IMR-90 (cell line): ENCODE results near the gene PCCA. TPM values are rescaled to one million over a fixed set of nuclear protein-coding genes. Genes with fewer than 3 reads are reported as not detected.

Source experiments
- ATAC-seq: fragments of 200-7000 bp; cut with Tn5 transposase; 2 replicates; pipeline ENCODE4 v1.9.1; 2020; ENCODE audit warnings: low read depth, mild to moderate bottlenecking, moderate library complexity
- BruUV-seq: library from RNA; stranded (reverse); fragments of 400-500 nt; replicated peaks from 2 replicates; lab custom pipeline; 2021; lab: Mats Ljungman, UMichigan
- CTCF ChIA-PET: fragments of 300-600 bp; formaldehyde crosslinking; extraction: SDS; loops from one replicate; lab custom pipeline; 2021; ENCODE audit warnings: antibody characterized with exemption; lab: Yijun Ruan, JAX
- POLR2A ChIA-PET: fragments of 300-600 bp; sonication (Branson Sonifier 250); formaldehyde crosslinking; loops from one replicate; lab custom pipeline; 2022; ENCODE audit warnings: antibody characterized with exemption; ENCODE audit not compliant: unreplicated experiment; lab: Charles Lee
- DNase-seq: peaks from one replicate; pipeline ENCODE4 v3.0.0; 2013
- H2AFZ ChIP-seq: replicated peaks from 2 replicates; pipeline ENCODE3; 2013; ENCODE audit warnings: low read length, mild to moderate bottlenecking; ENCODE audit not compliant: poor library complexity
- H2AK5ac ChIP-seq: 2 replicates; pipeline ENCODE4 v1.6.1; 2013; ENCODE audit warnings: low read depth, low read length, inconsistent platforms
- H2AK9ac ChIP-seq: replicated peaks from 2 replicates; pipeline ENCODE3; 2013; ENCODE audit warnings: mild to moderate bottlenecking, low read depth, low read length, moderate library complexity; ENCODE audit not compliant: poor library complexity
- H2BK120ac ChIP-seq: 2 replicates; pipeline ENCODE4 v1.6.1; 2013; ENCODE audit warnings: low read depth, low read length, inconsistent platforms
- H2BK15ac ChIP-seq: 3 replicates; pipeline ENCODE4 v1.6.1; 2013; ENCODE audit warnings: low read depth, low read length, inconsistent platforms
- H2BK20ac ChIP-seq: 2 replicates; pipeline ENCODE4 v1.6.1; 2013; ENCODE audit warnings: low read depth, mild to moderate bottlenecking, inconsistent platforms, low read length, moderate library complexity
- H2BK5ac ChIP-seq: 2 replicates; pipeline ENCODE4 v1.6.1; 2013; ENCODE audit warnings: mild to moderate bottlenecking, low read depth, low read length, inconsistent platforms; ENCODE audit not compliant: poor library complexity, severe bottlenecking
- H3K14ac ChIP-seq: replicated peaks from 2 replicates; pipeline ENCODE4 v1.6.1; 2013; ENCODE audit warnings: low read depth, low read length, inconsistent platforms
- H3K18ac ChIP-seq: 2 replicates; pipeline ENCODE4 v1.6.1; 2013; ENCODE audit warnings: low read depth, low read length, control low read depth
- H3K23ac ChIP-seq: 2 replicates; pipeline ENCODE4 v1.6.1; 2013; ENCODE audit warnings: low read depth, low read length, inconsistent platforms
- H3K27ac ChIP-seq: 2 replicates; pipeline ENCODE4 v1.5.1; 2013; ENCODE audit warnings: mild to moderate bottlenecking, control low read depth, low read length; ENCODE audit not compliant: insufficient read depth
- H3K27me3 ChIP-seq: 2 replicates; pipeline ENCODE4 v1.6.1; 2013; ENCODE audit warnings: low read length; ENCODE audit not compliant: control insufficient read depth, insufficient read depth
- H3K36me3 ChIP-seq: 2 replicates; pipeline ENCODE4 v1.6.1; 2013; ENCODE audit warnings: low read length, mixed read lengths; ENCODE audit not compliant: control insufficient read depth, insufficient read depth
- H3K4ac ChIP-seq: 2 replicates; pipeline ENCODE4 v1.6.1; 2013; ENCODE audit warnings: low read depth, low read length, inconsistent platforms
- H3K4me1 ChIP-seq: 2 replicates; pipeline ENCODE4 v1.6.1; 2013; ENCODE audit warnings: low read length, mixed read lengths; ENCODE audit not compliant: control insufficient read depth, insufficient read depth
- H3K4me2 ChIP-seq: 2 replicates; pipeline ENCODE4 v1.6.1; 2013; ENCODE audit warnings: low read depth, mild to moderate bottlenecking, control low read depth, low read length, moderate library complexity
- H3K4me3 ChIP-seq: 2 replicates; pipeline ENCODE4 v1.5.1; 2013; ENCODE audit warnings: low read depth, mild to moderate bottlenecking, control low read depth, low read length, moderate library complexity; ENCODE audit not compliant: insufficient read depth
- H3K56ac ChIP-seq: 2 replicates; pipeline ENCODE4 v1.6.1; 2013; ENCODE audit warnings: low read length, inconsistent platforms; ENCODE audit not compliant: insufficient read depth; ENCODE audit errors: extremely low read depth
- H3K79me1 ChIP-seq, 2 experiments: 2 replicates each; pipeline ENCODE4 v1.6.1; 2013; ENCODE audit warnings: low read length in 2 of 2, inconsistent platforms in 1 of 2, low read depth in 1 of 2
- H3K9ac ChIP-seq: 2 replicates; pipeline ENCODE4 v1.6.1; 2013; ENCODE audit warnings: low read depth, low read length, control low read depth
- H3K9me1 ChIP-seq: 2 replicates; pipeline ENCODE4 v1.6.1; 2013; ENCODE audit warnings: low read length, inconsistent platforms; ENCODE audit not compliant: insufficient read depth
- H3K9me3 ChIP-seq: 2 replicates; pipeline ENCODE4 v1.6.1; 2013; ENCODE audit warnings: low read length; ENCODE audit not compliant: control insufficient read depth, insufficient read depth
- H4K20me1 ChIP-seq: 2 replicates; pipeline ENCODE4 v1.6.1; 2013; ENCODE audit warnings: low read length, inconsistent platforms; ENCODE audit not compliant: insufficient read depth
- H4K5ac ChIP-seq: 2 replicates; pipeline ENCODE4 v1.6.1; 2013; ENCODE audit warnings: mild to moderate bottlenecking, low read depth, low read length, control low read depth
- H4K8ac ChIP-seq, 2 experiments: 2 replicates each; pipeline ENCODE4 v1.6.1; 2013; ENCODE audit warnings: low read depth in 2 of 2, low read length in 2 of 2, control low read depth in 1 of 2, inconsistent platforms in 1 of 2
- H4K91ac ChIP-seq: 2 replicates; pipeline ENCODE4 v1.6.1; 2013; ENCODE audit warnings: low read depth, low read length, inconsistent platforms; ENCODE audit not compliant: insufficient read depth
- POLR2A ChIP-seq: IDR thresholded peaks from 2 replicates; pipeline ENCODE4 v1.6.1; 2012; ENCODE audit warnings: mild to moderate bottlenecking, low read depth, low read length
- RCOR1 ChIP-seq: IDR thresholded peaks from 2 replicates; pipeline ENCODE4 v1.6.1; 2012; ENCODE audit warnings: mild to moderate bottlenecking, low read length, improper control_type of control experiment; ENCODE audit not compliant: insufficient replicate concordance
- WGBS, 2 experiments: methylation state at CpG; one replicate each; pipeline versions ENCODE4 v1.1.5 to v1.1.7; 2013; ENCODE audit warnings: missing lambda C conversion rate in 2 of 2; ENCODE audit not compliant: insufficient read length in 1 of 2; ENCODE audit errors: extremely low coverage in 2 of 2; 5-methylcytosine and 5-hydroxymethylcytosine counted together
- dilution Hi-C: fragments of 300-500 bp; cut with HindIII; formaldehyde crosslinking; loops from one replicate; pipeline ENCODE4 v1.14.3; 2018; ENCODE audit warnings: low sequenced_read_pairs; ENCODE audit not compliant: unreplicated experiment
- in situ Hi-C: fragments of 300-500 bp; cut with MboI; formaldehyde crosslinking; loops from 3 replicates; pipeline ENCODE4 v1.14.3; 2019; ENCODE audit warnings: low sequenced_read_pairs, inconsistent platforms, mixed read lengths
- intact Hi-C: fragments of 100-400 bp; cut with micrococcal nuclease; formaldehyde crosslinking; loops from 2 replicates; pipeline ENCODE4 v1.10.0; 2022
- polyA plus RNA-seq, 3 experiments: library from polyadenylated mRNA; depleted of rRNA; stranded (reverse); fragments of >200 nt; gene quantifications; 2 replicates each; pipeline ENCODE4 v1.2.3, GENCODE V29; 2012; ENCODE audit warnings: low replicate concordance in 1 of 3
- total RNA-seq: library from RNA; depleted of rRNA; stranded (reverse); fragments of >200 nt; gene quantifications from 2 replicates; pipeline ENCODE4 v1.2.3, GENCODE V29; 2012

PCCA gene
- total and polyA plus RNA-seq, 2 of the 4 experiments (the other 2 are of a cell fraction): 7.6 to 24.0 TPM

- in situ Hi-C loops (loop anchor here (10.0 kb wide), 1 partner anchor 887 kb away; no protein-coding TSS in a partner anchor), intact Hi-C loops (loop anchor here (1.0 kb wide), 1 partner anchor 886 kb away; no protein-coding TSS in a partner anchor), dilution Hi-C loops (no loop called here)
- TF ChIP-seq RCOR1 (no peak), POLR2A (no peak)
- H3K56ac ChIP-seq: no peak overlapping the region
- no peaks in the 10 kb centered on the region for H3K9me3 ChIP-seq
- H3K79me1 ChIP-seq: no peaks in the 10 kb centered on the region
- no peaks in the 10 kb centered on the region for H3K36me3 ChIP-seq
- H2AK5ac ChIP-seq: no peak overlapping the region
- DNase-seq: no peak
- no TSS peak for BruUV-seq
- H2BK120ac ChIP-seq: no peak overlapping the region
- no peaks in the 10 kb centered on the region for H4K20me1 ChIP-seq
- H3K4me3 ChIP-seq: no peak overlapping the region
- no peak overlapping the region for H4K91ac ChIP-seq
- no peak overlapping the region for H3K14ac ChIP-seq
- peaks cover 5% of the 10 kb centered on the region; the same call in 1 of the 2 replicates for H3K4me1 ChIP-seq
- no peak overlapping the region for H3K23ac ChIP-seq
- no peak overlapping the region for H2AFZ ChIP-seq
- no peak overlapping the region for H3K4ac ChIP-seq
- H3K27ac ChIP-seq: no peak overlapping the region
- H3K18ac ChIP-seq: no peak overlapping the region
- no peak overlapping the region for H4K8ac ChIP-seq
- H2BK15ac ChIP-seq: no peak overlapping the region
- H2BK5ac ChIP-seq: no peak overlapping the region
- no peak overlapping the region for H3K9ac ChIP-seq
- H3K27me3 ChIP-seq: no peaks in the 10 kb centered on the region
- H3K9me1 ChIP-seq: no peaks in the 10 kb centered on the region
- ChIA-PET POLR2A (no interaction called here), CTCF (interaction anchor here (0.6 kb wide), 1 partner anchor 43 kb away, joined by 5 read pairs; no protein-coding TSS in a partner anchor)
- H2BK20ac ChIP-seq: no peak overlapping the region
- no peak overlapping the region for H4K5ac ChIP-seq
- WGBS, 2 experiments: 87% methylated on average over 10 of the region's 18 CpGs; no CpG with 5 or more reads in 1 of the 2 experiments
- H2AK9ac ChIP-seq: no peak overlapping the region
- ATAC-seq: no peak
- H3K4me2 ChIP-seq: 0 out of 2 replicates have a peak overlapping the region, but pooled peaks have one; percentile 33
Observed at GRCh38 chr13:100541897-100542825, 453.3 kb downstream of the PCCA start.
